Glomerular endothelial cell (primary cell): ENCODE data around the gene RIN3. TPM values are rescaled to one million over a fixed set of nuclear protein-coding genes. Genes with fewer than 3 reads are reported as not detected.

Source experiments
- DNase-seq: peaks from one replicate; pipeline ENCODE4 v3.0.0-alpha.2; 2011; ENCODE audit warnings: low read depth, low spot score; ENCODE audit errors: extremely low read depth
- total RNA-seq: library from RNA; depleted of rRNA; stranded (reverse); fragments of >200 nt; gene quantifications from 2 replicates; pipeline ENCODE4 v1.2.3, GENCODE V29; 2015

The RIN3 gene
- total RNA-seq, 1 donor from 2014 or later = 51.1 TPM

DNA sequence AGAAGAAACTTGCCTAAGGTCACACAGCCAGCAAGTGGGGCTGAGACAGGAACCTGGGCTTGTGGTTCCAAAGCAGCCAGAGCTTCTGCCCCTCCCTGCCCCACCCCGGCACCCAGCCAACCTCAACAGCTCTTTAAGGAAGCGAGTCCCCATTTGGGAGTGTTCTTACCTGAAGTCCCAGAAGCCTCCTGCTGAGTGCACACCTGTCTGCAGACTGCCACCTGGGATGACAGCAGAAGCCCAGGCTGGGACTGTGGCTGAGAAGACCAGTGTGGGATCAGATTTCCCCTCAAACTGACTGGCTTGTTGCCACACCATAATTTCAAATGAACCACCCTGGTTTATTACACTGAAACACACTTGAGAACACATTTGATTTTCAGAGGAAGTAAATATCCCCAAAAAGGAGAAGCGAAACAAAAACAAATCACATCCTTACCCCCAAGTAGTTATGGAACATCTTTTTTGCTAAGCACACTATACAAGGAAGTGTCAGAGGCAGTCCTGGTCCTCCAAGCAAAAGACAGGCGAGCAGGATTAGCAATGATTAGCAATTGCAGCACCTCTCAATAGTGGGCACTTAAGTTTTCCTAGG is 6.3 kb upstream of the RIN3 start:
- DNase-seq = no peak

DNA sequence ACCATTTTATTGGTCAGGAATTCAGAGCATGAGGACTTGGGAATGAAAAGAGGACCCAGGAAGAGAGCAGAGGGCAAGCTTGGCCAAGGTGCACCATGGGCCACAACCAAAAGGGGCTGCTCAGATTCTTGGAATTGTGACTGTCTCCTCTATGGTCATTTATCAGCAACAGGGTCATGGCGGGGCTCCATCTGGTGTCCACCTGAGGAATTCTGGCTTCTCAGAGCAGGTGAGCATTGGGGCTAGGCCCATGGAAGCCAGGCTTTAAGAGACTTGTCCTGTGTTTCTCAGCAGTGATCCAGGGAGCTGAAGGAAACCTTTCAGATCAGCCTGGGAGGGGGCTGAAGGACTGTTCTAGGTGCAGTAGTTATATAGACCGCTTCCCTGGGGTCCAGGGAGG is 2.6 kb upstream of the RIN3 start:
- no peak for DNase-seq

DNA sequence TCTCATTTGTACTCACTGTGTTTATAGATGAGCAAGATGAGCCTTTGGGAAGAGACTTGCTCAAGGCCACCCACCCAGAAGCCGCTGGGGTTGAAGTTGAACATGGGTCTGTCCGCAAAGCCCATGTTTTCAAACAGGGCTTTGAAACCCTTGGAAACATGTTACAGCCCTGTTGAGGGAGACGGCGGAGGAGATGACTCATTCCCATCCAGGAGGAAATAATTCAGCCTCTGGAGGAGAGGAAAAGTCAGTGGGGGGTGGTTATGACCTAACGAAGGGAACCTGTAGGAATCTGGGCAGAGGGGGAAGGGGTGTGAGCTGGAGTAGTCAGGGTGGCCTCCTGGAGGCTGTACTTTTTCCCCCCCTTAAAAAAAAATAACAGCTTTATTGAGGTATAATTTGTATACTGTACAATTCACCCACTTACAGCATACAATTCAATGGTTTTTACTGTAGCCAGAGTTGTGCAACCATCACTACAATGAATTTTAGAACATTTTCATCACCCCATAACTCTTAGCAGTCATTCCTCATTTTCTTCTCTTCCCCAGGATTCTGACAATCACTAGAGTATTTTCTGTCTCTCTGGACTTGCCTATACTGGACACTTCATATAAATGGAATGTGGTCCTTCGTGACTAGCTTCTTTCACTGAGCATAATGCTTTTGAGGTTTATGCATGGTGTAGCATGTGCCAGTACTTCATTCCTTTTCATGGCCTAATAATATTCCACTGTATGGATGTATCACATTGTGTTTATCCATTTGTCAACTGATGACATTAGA is 1.9 kb upstream of the RIN3 start:
- peak; percentile 87 for DNase-seq

DNA sequence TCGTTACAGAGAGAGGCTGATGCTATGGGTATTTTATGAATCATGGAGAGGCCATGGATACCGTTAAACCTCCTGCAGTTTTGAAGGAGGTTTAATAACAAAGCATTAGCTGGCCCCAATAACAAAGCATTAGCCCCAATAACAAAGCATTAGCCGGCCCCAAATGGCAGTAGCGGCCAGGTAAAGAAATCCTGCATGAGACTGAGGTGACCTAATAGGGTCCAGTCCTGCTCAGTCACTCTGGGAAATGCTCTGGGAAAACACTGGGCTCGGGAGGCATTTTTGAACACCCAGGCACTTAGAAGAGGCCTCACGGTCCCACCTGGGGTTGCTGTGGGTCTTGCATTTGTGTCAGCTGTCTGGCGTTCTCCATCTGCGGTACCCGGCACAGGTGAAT is 776 bp upstream of the RIN3 start:
- no peak for DNase-seq

DNA sequence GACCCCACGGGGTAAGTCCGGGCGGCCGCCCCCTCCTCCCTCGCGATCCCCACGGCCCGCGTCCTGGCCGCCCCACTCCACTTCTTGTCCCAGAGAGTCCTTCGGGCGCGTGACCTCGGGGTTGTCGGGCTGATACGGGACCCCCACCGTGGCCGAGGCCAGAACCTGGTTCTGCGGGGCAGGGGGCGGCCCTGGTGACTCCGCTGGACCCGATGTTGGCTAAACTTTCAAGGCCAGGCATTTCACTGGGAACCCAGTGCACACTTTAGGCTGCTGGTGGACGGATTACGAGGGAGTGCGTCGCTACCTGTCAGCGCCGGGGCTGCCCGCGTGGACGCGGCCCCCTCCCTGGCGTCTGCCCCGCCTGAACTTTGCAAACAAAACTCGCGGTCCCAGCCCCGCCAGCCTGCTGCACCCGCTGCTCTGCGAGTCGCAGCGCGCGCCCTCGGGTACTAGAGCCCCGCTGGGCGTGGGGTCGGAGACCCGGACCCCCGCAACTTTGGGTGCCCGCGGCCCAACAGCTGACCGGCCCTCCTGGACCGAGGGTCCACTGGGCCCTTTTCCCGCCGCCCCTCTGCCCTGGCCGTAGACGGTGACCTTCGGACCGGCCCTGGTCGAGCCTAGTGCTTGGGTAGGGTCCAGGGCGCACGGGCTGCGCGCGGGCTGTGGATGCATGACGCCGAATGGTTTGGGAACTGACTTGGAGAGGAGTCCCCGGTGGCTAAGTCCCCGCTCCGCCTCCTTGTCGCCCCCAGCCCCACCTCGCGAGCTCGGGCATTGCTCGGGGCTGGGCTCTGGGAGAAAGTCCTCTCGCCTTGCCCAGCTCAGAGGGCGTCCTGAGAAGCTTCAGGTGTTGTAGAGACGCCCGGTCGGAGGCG is 624 bp downstream of the RIN3 start:
- DNase-seq = no peak

DNA sequence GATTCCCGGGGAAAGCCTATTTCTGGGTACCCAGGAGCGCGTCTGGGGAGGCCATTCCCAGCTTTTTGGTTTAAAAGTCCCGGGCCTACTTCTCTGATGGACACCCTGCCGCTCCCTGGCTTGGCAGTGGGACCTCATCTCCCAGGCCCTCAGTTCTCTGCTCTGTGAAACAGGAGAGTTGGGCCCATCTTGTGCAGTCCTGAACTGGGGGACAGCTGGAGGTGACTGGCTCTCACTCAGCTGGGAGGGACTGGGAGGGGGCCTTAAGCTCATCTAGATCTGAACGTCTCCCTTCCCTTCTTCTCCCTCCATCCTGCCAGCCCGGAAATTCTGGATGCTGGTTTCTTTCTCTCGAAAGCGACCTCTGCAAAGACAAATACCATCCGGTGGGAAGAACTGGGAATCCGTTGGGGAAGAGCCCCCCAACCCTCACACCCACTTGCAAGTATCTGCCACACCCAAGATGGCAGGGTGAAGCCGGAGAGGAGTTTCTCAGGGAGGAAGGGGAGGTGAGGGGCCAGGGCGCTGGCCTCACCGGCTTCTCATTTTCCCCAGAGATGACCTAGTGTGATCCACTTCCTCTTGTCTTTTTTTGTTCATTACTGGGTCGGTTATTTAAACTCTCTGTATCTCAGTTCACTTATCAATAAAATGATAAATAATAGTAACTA is 1.4 kb downstream of the RIN3 start:
- no peak for DNase-seq

DNA sequence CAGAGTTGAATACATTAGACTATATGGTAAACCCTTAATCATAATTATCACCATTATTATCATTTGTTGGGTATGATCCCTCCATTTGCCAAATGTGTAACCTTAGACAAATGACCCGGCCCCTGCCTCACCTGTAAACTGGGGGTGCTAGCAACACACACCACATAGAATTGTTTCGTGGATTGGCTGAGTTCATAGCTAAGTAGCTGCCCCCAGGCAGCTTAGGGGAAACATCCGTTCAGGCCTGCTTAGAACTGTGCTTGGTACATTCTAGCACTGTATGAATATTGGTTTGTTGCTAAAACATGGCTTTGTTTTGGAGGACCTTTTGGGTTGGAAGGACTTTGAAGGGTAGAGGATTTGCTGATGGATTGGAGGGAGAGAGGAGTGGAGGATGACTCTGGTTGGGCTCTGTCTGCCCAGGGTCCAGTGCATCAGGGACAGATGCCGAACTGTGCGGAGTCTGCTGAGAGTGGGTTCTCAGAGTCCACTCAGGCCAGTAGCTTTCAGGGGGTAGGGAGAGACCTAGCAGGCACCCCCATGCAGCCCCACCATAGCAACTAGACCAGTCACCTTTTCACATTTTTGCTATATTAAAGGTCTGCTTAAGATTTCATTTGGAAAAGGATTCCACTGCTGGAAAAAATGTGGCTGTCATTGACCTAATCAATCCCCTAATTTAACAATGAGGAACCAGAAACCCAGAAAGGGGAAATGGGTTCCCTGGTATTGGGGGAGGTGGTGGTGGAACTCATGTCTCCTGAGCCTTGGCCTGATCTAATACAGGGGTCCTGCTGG is 2.2 kb downstream of the RIN3 start:
- DNase-seq = no peak

DNA sequence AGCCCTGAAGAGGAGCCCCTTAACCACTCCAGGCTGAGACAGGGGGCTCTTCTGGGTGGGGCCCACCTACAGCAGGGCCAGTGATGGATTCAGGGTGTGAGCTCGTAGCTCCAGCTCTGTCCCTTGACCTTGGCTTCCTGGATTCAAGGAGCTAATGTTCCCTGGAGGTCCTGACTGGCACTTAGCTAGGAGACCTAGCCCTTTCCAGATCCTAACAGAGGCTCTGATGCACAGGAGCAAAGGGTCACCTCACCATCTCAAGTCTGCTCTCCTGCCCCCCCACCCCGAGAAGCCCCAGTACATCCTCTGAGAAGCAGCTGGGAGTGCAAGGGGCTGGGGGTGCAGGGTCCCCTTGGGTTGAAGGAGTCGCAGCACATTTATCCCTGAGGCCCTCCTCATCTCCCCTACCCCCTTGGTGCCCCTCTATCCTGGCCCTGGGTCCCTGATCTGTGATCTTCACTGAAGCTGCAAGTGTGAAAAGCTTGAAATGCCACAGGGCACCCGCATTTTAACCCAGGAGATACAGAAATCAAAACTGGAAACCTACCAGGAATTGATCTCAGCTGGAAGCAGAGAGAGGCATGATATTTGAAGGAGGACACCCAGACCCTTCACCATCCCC is 2.9 kb downstream of the RIN3 start:
- DNase-seq = no peak

DNA sequence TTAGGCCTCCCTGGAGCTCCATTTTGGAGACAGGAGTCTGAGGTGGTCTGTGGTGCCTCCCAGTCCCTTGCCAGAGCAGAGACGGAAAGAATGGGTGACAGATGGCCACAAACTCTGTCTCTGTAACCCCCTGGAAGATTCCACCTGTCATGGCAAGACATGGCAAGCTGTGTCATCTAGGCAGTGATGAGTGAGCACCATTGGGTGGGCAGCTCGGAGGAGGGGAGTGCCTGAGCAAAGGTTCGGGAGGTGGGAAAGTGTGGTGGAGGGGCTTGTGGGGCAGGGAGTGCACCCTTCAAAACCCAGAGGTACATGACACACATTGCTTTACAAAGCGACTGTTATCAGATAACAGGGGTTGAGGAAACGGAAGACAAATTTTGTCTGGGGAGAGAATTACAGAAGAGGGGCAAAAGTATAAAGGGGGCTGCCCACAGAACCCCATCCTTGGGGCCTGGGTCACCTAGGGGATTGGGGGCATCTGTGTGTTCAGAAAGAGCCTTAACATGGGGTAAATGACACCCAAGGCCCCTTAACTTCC is 3.5 kb downstream of the RIN3 start:
- DNase-seq = no peak

DNA sequence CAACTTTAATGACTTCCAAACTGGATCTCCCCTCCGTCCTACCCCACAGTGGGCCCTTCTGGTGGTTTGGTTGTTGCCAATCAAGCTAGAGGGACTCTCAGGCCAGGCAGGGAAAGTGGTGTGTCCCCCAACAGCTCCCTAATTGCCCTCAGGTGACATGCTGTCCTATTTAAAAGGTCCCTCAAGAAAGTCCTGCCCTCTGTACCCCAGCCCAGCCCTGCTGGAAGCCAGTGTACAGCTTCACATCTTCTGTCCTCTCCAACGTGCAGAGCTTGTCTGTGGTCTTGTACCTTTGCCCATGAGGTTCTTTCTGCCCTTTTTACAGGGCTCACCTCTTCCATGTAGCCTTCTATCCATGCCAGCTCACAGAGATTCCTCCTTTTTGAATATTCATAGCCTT is 4.2 kb downstream of the RIN3 start:
- no peak for DNase-seq

DNA sequence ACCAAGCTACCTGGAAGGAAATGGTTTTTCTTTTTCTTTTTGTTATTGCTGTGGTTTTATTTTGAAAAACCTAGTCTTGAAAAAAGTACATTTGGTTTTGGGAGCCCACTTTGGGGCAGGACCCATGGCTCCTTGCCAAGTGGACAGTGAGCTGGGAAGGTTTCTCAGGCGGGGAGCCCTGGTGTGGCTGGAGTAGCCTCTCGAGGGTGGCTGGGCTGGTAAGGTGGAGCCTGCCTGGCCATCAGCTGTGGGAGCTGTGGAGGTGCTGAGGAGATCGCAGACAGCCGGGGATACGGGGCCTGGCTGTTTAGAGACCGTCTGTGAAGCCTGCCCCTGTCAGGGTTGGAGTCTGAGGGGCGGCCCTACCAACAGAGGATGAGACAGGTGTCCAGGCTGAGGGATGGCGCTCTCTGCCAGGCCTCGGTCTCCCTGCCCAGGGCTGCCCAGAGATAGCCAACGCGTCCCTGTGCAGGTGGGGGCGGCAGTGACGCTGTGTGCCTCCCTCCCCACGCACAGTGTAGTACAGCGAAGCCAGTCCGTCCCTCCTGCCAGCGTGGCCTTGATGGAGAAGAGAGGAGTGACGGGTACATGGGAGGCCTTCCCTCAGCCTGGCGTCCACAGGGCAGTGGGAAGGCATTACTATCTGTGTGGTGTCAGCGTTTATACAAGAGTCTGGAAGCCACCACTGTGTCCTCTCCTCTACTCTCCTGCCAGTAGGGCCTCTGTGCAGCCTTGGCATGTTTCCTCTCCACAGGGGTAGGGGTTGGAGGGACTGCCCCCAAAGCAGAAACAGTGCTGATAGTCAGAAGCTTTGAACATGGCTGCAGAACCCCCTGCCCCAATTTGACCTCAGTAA is 5.9 kb downstream of the RIN3 start:
- no peak for DNase-seq

DNA sequence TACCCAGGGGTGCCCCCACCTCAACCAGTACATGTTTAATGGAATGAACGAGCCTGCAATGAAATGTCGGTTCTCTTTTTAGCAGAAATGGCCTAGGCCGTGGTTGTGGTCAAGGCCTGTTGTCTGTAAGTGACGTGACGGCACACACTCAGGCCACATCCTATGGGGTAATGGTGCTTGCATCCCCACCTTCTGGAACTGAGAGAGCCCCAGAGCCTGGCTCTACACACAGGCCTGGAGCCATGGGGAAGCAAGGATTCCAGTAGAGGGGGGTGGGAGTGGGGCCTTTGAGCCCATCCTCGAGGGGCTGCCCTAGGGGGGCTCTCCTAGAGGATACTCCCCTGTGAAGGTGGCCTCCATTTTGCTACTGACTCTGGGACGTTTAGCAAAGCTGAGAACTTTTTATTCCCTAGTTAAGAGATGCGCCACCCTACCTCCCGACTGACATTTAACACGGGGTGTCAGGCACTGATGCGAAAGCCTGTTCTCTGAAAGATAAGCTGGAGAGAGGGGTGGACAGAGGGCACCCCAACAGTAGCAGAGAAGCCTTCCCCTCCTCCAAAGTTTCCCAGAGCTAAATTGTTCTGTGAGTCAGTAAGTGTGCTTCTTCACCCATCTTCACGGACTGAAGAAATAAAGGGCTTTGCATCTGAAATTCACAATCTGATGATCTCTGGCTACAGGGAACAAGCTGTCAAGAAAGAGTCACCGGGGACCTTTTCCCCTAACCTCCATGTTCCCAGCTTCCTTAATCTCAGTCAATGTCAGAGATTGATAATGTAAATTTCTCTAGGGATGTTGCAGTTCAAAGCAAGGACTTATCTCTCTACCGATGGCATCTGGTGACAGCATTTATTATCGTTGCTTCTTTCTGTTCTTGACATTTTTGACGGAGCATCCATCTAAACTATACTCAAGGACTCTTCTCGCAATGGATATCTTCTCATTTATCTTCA is 6.8 kb downstream of the RIN3 start:
- DNase-seq = no peak

DNA sequence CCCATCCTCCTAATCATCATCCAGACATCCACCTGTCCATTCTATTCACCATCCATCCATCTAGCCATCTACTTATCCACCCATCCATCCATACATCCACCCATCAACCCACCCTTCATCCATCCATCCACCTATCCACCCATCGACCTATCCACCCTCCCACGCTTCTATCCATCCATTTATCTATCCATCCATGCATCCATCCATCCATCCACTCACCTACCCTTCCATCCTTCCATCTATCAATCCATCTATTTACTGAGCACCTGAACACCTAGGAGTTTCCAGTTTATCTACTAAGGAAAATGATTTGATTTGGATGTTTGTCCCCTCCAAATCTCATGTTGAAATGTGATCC is 7.5 kb downstream of the RIN3 start:
- no peak for DNase-seq

DNA sequence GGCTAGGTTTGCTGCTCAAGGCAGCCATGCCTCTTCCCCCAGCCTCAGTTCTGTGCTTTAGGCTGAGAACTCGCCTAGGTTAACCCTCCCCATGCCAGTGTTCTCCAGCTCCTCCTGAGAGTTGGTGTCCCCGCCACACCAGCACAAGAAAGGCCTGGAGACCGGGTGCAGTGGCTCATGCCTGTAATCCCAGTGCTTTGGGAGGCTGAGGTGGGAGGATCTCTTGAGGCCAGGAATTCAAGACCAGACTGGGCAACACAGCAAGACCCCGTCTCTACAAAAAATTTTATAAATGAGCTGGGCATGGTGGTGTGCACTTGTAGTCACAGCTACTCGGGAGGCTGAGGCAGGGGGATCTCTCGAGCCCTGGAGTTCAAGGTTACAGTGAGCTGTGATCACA is 10.2 kb downstream of the RIN3 start:
- DNase-seq = no peak

DNA sequence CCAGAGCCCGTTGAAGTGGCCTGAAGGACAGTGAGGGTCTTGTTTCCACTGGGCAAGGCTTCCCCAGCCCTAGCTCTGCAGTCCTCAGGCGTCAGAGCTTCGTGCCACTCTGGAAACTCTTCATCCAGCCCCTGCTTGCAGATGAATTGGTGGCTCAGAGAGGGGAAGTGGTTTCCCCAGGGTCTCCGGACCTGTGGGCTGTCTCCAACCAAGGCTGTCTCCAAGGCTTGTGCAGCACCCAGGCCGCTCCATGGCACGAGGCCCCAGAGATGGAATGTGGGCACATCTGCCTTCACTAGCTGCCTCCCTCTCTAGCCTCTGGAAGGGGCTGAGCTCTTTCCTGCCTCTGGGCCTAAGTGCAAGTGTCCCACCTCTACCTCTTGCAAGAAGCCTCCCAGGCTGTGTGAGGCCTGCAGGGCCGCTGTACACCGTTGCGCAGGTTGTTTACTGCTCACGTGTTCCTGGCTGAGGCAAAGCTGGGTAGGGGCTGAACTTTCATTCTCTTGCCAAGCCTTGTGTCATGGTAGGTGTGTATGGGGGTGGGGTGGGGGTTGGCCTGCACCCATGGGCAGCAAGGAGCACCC is 11.1 kb downstream of the RIN3 start:
- DNase-seq = no peak

DNA sequence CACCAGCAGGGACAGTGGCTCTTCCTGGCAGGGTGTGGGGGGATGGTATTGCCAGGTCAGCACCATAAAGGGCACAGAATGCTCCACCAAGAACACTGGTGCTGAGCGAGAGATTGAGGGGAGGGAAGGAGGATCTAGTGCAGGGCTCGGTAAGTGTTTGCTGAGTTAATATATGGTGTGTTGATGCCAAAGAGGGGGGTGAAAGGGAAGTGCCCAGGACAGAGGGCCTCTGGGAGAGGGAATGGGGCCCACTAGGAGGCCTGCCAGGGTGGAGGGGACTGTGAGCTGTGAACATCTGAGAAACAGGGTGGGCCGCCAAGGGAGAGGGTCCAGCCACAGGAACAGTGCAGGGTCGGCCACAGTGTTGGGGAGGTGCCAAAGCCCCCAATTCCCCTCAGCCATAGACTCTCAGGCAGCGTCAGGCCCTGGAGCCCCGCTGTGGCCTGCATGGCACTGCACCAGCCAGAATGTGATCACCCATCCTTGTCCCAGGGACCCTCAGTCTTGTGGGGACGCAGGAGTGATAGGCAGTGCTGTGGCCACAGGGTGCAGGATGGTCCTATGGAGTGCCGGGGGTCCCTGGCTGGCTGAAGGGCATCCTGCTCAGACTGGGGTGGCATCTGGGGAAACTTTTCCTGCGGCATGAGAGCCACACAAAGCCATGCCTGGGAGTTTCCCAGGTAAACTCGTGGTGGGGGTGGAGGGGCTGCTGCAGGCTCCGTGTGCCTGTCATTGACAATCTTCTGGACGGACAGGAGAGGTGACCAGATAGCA is 11.9 kb downstream of the RIN3 start:
- no peak for DNase-seq

DNA sequence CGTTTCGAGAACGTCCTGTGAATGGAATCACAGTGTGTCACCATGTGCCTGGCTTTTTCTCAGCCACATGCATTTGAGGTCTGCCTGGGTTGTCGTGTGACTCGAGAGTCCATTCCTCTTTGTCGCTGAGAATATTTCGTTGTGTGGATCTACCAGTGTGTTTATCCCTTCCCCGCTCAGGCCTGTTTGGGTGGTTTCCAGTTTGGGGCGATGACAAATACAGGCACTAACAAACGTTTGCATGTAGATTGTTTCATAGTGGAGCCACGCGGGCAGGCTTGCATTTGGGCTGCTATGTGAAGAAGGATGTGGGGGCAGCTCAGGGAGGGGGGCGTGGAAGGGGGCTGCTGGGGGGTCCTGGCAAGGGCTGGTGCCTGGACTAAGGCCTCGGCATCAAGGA is 14.1 kb downstream of the RIN3 start:
- DNase-seq = no peak
